OCI-LY7 (cell line): ENCODE measurements around the gene PRKAG2.

Experiments
- CTCF ChIP-seq: fragments of 200-600 bp; sonication (generic); conservative IDR thresholded peaks from 2 replicates; pipeline ENCODE4 v1.5.1; 2014; ENCODE audit warnings: mild to moderate bottlenecking, antibody characterized with exemption, low read length, moderate library complexity, mixed read lengths
- EZH2phosphoT487 ChIP-seq: fragments of 200-600 bp; sonication (generic); IDR thresholded peaks from 2 replicates; pipeline ENCODE4 v1.6.1; 2018; ENCODE audit warnings: low read depth, borderline replicate concordance, mild to moderate bottlenecking, mixed run types, antibody characterized with exemption, low read length, moderate library complexity, mixed read lengths

- TF ChIP-seq CTCF (no peak), EZH2phosphoT487 (no peak)
Measured at GRCh38 chr7:151704299-151704959, 172.5 kb downstream of the PRKAG2 start.
